Measurements from ENCODE around the gene SAMD14. TPM values are rescaled to one million over a fixed set of nuclear protein-coding genes. Genes with fewer than 3 reads are reported as not detected.

Gene SAMD14
- total and polyA plus RNA-seq, 7 donors: 0.55 to 2.7 (median 1.0) TPM

GRCh38 chr17:50101346-50102163 lies 28.4 kb downstream of the SAMD14 start:
- intact Hi-C loops (cut with DNase I): no loop called here

GRCh38 chr17:50100921-50101345 lies 29.0 kb downstream of the SAMD14 start:
- peak in 1 of 2 donors; percentile 31 for DNase-seq
- peaks cover 78% of the 10 kb centered on the region for H3K4me1 ChIP-seq
- H3K4me3 ChIP-seq: peak overlapping the region; percentile 40
- peaks cover 0 to 39% of the 10 kb centered on the region in 2 donors for H3K36me3 ChIP-seq (ENCODE audit: insufficient read depth in 1 of 2, low read depth in 1 of 2)
- no peaks in the 10 kb centered on the region for H3K27me3 ChIP-seq (ENCODE audit: insufficient read depth in 3 of 3, low read length in 2 of 3)
- peak; percentile 52 to 71 (median 58) for ATAC-seq
- 18 to 35% (median 26%) methylated on average over 15 of the region's 15 CpGs for WGBS, 3 donors
- intact Hi-C loops (cut with DNase I): no loop called here
- H3K9me3 ChIP-seq: no peaks in the 10 kb centered on the region
- TF ChIP-seq CTCF (IDR thresholded peaks at IDR 0.05): no peak
- peak overlapping the region; percentile 88 for H3K27ac ChIP-seq

More at GRCh38 chr17:50101346-50102163, 28.4 kb downstream of the SAMD14 start:
- 23 to 31% (median 28%) methylated on average over 17 of the region's 17 CpGs for WGBS, 3 donors
- Histone ChIP-seq H3K36me3 (ENCODE audit: insufficient read depth in 1 of 2, low read depth in 1 of 2) (peaks cover 0 to 45% of the 10 kb centered on the region in 2 donors), H3K4me3 (peak overlapping the region; percentile 40), H3K27ac (peak overlapping the region; percentile 88), H3K9me3 (no peaks in the 10 kb centered on the region), H3K27me3 (ENCODE audit: insufficient read depth in 3 of 3, low read length in 2 of 3) (no peaks in the 10 kb centered on the region), H3K4me1 (peaks cover 72% of the 10 kb centered on the region)
- ATAC-seq: peak; percentile 41 to 51 (median 46)
- no peak for TF ChIP-seq CTCF (IDR thresholded peaks at IDR 0.05)
- peak; percentile 23 to 65 for DNase-seq

GRCh38 chr17:50100480-50100883 lies 29.5 kb downstream of the SAMD14 start:
- H3K4me1 ChIP-seq: peaks cover 80% of the 10 kb centered on the region
- TF ChIP-seq CTCF (IDR thresholded peaks at IDR 0.05): no peak
- DNase-seq (no peak), ATAC-seq (no peak)
- WGBS, 3 donors: 52 to 69% (median 56%) methylated on average over 5 of the region's 5 CpGs
- peak overlapping the region; percentile 88 for H3K27ac ChIP-seq
- no peaks in the 10 kb centered on the region for H3K9me3 ChIP-seq
- peak overlapping the region; percentile 40 for H3K4me3 ChIP-seq
- H3K27me3 ChIP-seq (ENCODE audit: insufficient read depth in 3 of 3, low read length in 2 of 3): no peaks in the 10 kb centered on the region
- H3K36me3 ChIP-seq (ENCODE audit: insufficient read depth in 1 of 2, low read depth in 1 of 2): peaks cover 0 to 34% of the 10 kb centered on the region in 2 donors
- intact Hi-C loops (cut with DNase I): no loop called here

- H3K9me3 ChIP-seq: no peaks in the 10 kb centered on the region
- no peaks in the 10 kb centered on the region for H3K27me3 ChIP-seq (ENCODE audit: insufficient read depth in 3 of 3, low read length in 2 of 3)
- H3K36me3 ChIP-seq (ENCODE audit: insufficient read depth in 1 of 2, low read depth in 1 of 2): peaks cover 0 to 25% of the 10 kb centered on the region in 2 donors
- WGBS, 3 donors: 19 to 49% (median 33%) methylated on average over 5 of the region's 5 CpGs
- DNase-seq (no peak), ATAC-seq (no peak)
- H3K27ac ChIP-seq: peak overlapping the region; percentile 88
- TF ChIP-seq CTCF (IDR thresholded peaks at IDR 0.05): no peak
- intact Hi-C loops (cut with DNase I): loop anchor here in 1 of 2 donors (5.0 kb wide), 1 partner anchor 68 kb away; the partner anchor contains the start of gene SGCA
- no peak overlapping the region for H3K4me3 ChIP-seq
- H3K4me1 ChIP-seq: peaks cover 82% of the 10 kb centered on the region
Observed at GRCh38 chr17:50099003-50099402, 31.0 kb downstream of the SAMD14 start.

Measured in psoas muscle (tissue), 8 donors.